T-helper 17 cell (primary cell): Measurements from ENCODE around the gene SEZ6L. TPM values are rescaled to one million over a fixed set of nuclear protein-coding genes. Genes with fewer than 3 reads are reported as not detected.

Experiments used
- ATAC-seq: fragments of 150-1000 bp; cut with Tn5 transposase; 2 replicates; pipeline ENCODE4 v1.10.0; 2021; ENCODE audit warnings: mild to moderate bottlenecking, moderate library complexity
- DNase-seq, 3 donors: peaks; one replicate each; pipeline versions ENCODE4 v3.0.0 to v3.0.0-alpha.2; 2020 to 2021
- H3K9me3 ChIP-seq: one replicate; pipeline ENCODE4 v1.7.0; 2013; ENCODE audit warnings: low read length, mild to moderate bottlenecking; ENCODE audit not compliant: control insufficient read depth, poor library complexity, severe bottlenecking
- H3K27ac Mint-ChIP-seq: one replicate; pipeline ENCODE4 v1.8.0; 2022; ENCODE audit warnings: mild to moderate bottlenecking, moderate library complexity, mixed read lengths
- H3K27me3 Mint-ChIP-seq: one replicate; pipeline ENCODE4 v1.8.0; 2022; ENCODE audit warnings: mixed read lengths
- H3K36me3 Mint-ChIP-seq: one replicate; pipeline ENCODE4 v1.8.0; 2022; ENCODE audit warnings: low read depth, mixed read lengths
- H3K4me1 Mint-ChIP-seq: one replicate; pipeline ENCODE4 v1.8.0; 2022; ENCODE audit warnings: mild to moderate bottlenecking, mixed read lengths
- H3K4me3 Mint-ChIP-seq: one replicate; pipeline ENCODE4 v1.8.0; 2022; ENCODE audit warnings: mild to moderate bottlenecking, moderate library complexity, mixed read lengths
- total RNA-seq, 4 donors: library from RNA in 2 of 4; stranded (reverse) in 2 of 4; gene quantifications; one replicate each; pipeline ENCODE4 v1.2.3 and lab custom pipeline; 2022 to 2026

The SEZ6L gene
- total RNA-seq, 2 donors from 2014 or later, result 0.07 to 0.13 TPM

DNA sequence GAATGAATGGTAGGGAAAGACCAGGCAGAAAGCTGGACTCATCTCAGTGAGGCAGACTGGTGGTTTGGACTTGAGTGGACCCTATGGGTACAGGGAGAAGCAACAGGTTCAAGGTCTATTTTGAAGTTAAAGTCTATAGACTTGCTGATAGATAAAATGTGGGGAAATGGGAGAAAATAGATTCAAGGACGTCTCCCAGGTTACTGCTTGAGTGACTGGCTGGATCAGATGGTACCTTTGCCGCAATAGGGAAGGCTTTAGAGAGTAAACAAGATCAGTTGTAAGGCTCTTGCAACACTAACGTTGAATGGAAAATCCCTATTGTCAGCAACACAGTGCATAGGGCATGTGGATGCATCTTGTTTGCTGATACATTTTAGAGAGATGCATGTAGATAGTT, 27.4 kb downstream of the SEZ6L start:
- no peaks in the 10 kb centered on the region for H3K9me3 ChIP-seq
- Mint-ChIP-seq H3K4me1 (no peaks in the 10 kb centered on the region), H3K36me3 (no peaks in the 10 kb centered on the region), H3K27ac (no peak overlapping the region), H3K4me3 (no peak overlapping the region), H3K27me3 (peaks cover 4% of the 10 kb centered on the region)
- DNase-seq (no peak), ATAC-seq (no peak)

GRCh38 chr22:26197425-26197824, 28.2 kb downstream of the SEZ6L start:
- peaks cover 9% of the 10 kb centered on the region for H3K27me3 Mint-ChIP-seq
- no peak overlapping the region for H3K4me3 Mint-ChIP-seq
- ATAC-seq (no peak), DNase-seq (no peak)
- peaks cover 2% of the 10 kb centered on the region for H3K36me3 Mint-ChIP-seq
- H3K4me1 Mint-ChIP-seq, result no peaks in the 10 kb centered on the region
- H3K27ac Mint-ChIP-seq, result no peak overlapping the region
- H3K9me3 ChIP-seq, result no peaks in the 10 kb centered on the region

GRCh38 chr22:26199665-26200064, 30.4 kb downstream of the SEZ6L start:
- no peak overlapping the region for H3K27ac Mint-ChIP-seq
- H3K4me1 Mint-ChIP-seq, result no peaks in the 10 kb centered on the region
- H3K4me3 Mint-ChIP-seq, result no peak overlapping the region
- ATAC-seq, result no peak
- H3K27me3 Mint-ChIP-seq, result peaks cover 20% of the 10 kb centered on the region
- H3K36me3 Mint-ChIP-seq, result peaks cover 2% of the 10 kb centered on the region
- no peaks in the 10 kb centered on the region for H3K9me3 ChIP-seq
- DNase-seq, result no peak

DNA sequence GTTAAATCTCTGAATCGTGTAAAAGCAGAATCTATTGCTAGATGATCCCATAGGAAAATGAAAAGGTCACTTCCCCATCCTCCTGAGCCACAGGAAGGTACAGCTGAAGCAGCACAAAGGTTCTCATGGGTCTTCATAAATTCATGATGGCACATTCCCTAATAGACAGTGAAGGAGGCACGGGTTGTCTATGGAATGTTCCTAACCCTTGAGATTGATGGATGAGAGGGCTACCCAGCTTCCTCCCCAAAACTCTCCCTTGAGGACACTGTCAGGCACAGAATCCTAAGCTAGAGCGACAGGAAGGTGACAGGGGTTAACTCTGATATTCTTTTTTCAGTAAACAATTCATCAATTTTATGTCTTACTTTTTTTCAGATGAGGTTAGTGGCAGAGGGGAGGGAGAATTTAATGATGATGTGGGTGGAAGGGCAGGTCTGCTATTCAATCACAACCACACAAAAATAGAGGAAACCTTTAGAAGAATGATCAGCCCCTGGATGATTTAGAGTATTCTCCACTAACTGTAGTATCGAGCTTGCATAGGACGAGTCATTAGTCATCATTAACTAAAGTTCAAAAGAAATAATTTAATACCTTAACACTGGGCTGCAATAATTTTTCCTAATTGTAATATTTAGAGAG, 33.1 kb downstream of the SEZ6L start:
- ATAC-seq, result no peak
- Mint-ChIP-seq H3K36me3 (peaks cover 2% of the 10 kb centered on the region), H3K27me3 (peaks cover 16% of the 10 kb centered on the region), H3K27ac (no peak overlapping the region), H3K4me1 (no peaks in the 10 kb centered on the region), H3K4me3 (no peak overlapping the region)
- H3K9me3 ChIP-seq, result no peaks in the 10 kb centered on the region
- DNase-seq, result no peak

GRCh38 chr22:26205494-26205893, 36.2 kb downstream of the SEZ6L start:
- peaks cover 16% of the 10 kb centered on the region for H3K27me3 Mint-ChIP-seq
- H3K27ac Mint-ChIP-seq, result no peak overlapping the region
- no peak overlapping the region for H3K4me3 Mint-ChIP-seq
- H3K36me3 Mint-ChIP-seq, result peaks cover 2% of the 10 kb centered on the region
- H3K4me1 Mint-ChIP-seq, result no peaks in the 10 kb centered on the region
- H3K9me3 ChIP-seq, result no peaks in the 10 kb centered on the region
- DNase-seq (no peak), ATAC-seq (no peak)

DNA sequence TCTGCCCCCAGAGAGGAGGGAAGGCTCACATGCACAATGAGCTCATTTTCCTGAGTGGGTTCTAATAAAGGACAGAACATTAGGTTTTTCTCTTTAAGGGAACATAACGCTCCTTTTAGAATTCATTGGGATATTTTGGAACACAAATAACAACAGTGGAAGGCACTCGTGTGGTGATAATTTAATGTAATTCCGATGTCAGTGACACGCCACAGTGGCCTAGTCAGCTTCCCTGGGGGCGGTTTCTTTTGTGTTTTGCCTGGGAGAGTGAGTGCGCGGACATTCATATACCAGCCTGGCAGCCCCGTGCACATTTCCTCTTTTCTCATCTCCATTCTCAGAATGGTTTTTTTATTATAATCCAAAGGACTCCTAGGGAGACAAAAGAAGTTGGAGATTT, 41.1 kb downstream of the SEZ6L start:
- Mint-ChIP-seq H3K27ac (no peak overlapping the region), H3K4me3 (no peak overlapping the region), H3K27me3 (peaks cover 9% of the 10 kb centered on the region), H3K4me1 (no peaks in the 10 kb centered on the region), H3K36me3 (peaks cover 3% of the 10 kb centered on the region)
- H3K9me3 ChIP-seq, result no peaks in the 10 kb centered on the region
- ATAC-seq (no peak), DNase-seq (no peak)

- no peaks in the 10 kb centered on the region for H3K4me1 Mint-ChIP-seq
- ATAC-seq (no peak), DNase-seq (no peak)
- no peak overlapping the region for H3K27ac Mint-ChIP-seq
- H3K36me3 Mint-ChIP-seq, result peaks cover 3% of the 10 kb centered on the region
- no peak overlapping the region for H3K4me3 Mint-ChIP-seq
- H3K27me3 Mint-ChIP-seq, result peaks cover 24% of the 10 kb centered on the region
- no peaks in the 10 kb centered on the region for H3K9me3 ChIP-seq
Measured at GRCh38 chr22:26213826-26214225, 44.6 kb downstream of the SEZ6L start.

DNA sequence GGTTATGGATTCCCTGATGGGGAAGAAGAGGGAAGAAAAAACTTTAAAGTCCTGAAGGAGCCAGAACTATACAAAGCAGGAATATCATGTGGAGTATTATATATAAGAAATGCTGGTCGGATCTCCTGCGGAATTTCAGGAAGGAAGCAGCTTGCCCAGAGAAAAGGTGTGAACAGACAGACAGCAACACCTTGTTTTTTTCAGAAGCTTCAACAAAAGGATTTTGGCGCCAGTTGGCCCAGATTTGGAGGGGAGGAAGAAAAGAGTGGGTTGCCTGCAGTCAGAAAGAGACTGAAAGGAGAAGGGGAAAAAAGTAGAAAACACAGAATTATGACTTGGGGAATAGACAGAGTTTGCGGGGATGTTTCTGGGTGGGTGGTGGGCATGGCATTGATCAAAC, 45.2 kb downstream of the SEZ6L start:
- H3K4me1 Mint-ChIP-seq, result no peaks in the 10 kb centered on the region
- no peak overlapping the region for H3K27ac Mint-ChIP-seq
- H3K36me3 Mint-ChIP-seq, result peaks cover 3% of the 10 kb centered on the region
- no peak for ATAC-seq
- no peak overlapping the region for H3K4me3 Mint-ChIP-seq
- DNase-seq, result no peak
- no peaks in the 10 kb centered on the region for H3K9me3 ChIP-seq
- H3K27me3 Mint-ChIP-seq, result peaks cover 24% of the 10 kb centered on the region

DNA sequence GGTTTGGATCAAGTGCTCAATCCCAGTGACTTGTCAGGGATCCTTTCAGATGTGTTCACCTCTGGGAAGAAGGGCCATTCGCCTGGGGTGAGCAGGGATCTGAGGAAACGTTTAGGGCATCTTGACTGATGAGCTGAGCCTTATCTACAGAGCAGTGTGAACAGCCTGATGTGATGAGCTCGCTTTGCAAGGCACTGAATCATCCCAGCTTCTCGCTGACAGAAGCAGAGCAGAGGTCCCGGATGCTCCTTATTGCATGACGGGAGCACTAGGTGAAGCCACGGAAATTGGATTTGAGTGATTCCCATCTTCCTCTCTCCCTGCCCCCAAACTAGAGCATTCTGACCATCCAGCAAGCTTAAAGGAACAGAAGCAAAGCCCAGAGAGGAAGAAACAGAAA, 46.5 kb downstream of the SEZ6L start:
- ATAC-seq (no peak), DNase-seq (no peak)
- Mint-ChIP-seq H3K27me3 (peaks cover 24% of the 10 kb centered on the region), H3K27ac (no peak overlapping the region), H3K4me3 (no peak overlapping the region), H3K4me1 (no peaks in the 10 kb centered on the region), H3K36me3 (peaks cover 3% of the 10 kb centered on the region)
- no peaks in the 10 kb centered on the region for H3K9me3 ChIP-seq

DNA sequence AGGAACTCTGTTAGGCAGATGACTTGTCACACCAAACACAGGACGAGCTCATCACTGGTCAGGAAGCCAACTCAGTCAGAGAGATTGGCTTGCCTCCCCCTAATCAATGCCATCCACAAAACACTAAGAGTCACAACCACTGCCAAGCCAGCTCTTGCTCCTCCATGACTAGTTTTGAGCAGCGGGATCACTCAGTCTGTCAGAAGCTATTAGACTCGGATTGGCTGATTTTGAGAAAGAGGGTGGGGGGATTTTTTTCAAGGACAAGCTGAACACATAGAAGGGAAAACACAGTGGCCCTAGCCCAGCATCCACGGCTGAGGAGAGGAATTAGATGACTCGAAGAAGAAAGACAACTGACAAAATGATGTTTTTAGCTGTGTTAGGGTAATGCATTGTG, 55.9 kb downstream of the SEZ6L start:
- Mint-ChIP-seq H3K36me3 (no peaks in the 10 kb centered on the region), H3K27ac (no peak overlapping the region), H3K4me1 (no peaks in the 10 kb centered on the region), H3K27me3 (peaks cover 30% of the 10 kb centered on the region), H3K4me3 (no peak overlapping the region)
- ATAC-seq (no peak), DNase-seq (no peak)
- H3K9me3 ChIP-seq, result no peaks in the 10 kb centered on the region

DNA sequence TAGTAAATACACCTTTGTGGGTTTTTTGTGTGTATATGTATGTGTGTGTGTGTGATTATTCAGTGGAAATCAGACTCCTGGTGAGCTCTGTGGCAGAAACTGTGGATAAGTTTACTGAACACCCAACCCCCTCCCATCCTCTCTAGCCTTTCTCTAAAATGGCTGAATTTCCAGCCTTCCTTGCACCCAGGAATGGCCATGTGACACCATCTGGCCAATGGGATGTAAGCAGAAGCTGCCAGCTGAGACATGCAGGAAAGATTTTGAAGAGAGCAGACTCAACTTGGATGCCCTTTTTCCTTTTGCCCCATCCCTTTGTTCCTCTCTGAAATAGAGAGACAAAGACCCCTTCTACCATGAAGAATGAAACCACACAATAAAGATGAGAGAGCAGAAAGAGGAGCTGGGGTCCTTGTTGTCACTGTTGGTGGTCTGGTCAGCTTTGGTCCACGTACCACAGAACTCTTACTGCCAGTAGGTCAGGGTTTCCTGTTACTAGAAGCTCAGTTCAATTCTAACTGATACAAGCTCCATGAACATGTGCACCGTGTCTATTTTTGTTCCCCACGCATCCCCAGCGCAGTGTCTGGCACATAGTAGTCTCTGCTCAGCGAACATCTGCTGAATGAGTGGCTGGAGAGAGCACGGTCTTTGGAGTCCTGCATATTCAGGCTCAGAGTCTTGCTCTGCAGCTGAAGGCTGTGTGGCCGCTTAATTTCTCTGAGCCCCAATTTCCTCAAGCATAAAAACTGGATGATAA, 57.5 kb downstream of the SEZ6L start:
- no peaks in the 10 kb centered on the region for H3K4me1 Mint-ChIP-seq
- H3K9me3 ChIP-seq, result no peaks in the 10 kb centered on the region

GRCh38 chr22:26229910-26230309, 60.6 kb downstream of the SEZ6L start:
- H3K36me3 Mint-ChIP-seq, result no peaks in the 10 kb centered on the region
- H3K4me1 Mint-ChIP-seq, result no peaks in the 10 kb centered on the region
- no peak overlapping the region for H3K4me3 Mint-ChIP-seq
- H3K9me3 ChIP-seq, result no peaks in the 10 kb centered on the region
- DNase-seq, result no peak
- H3K27ac Mint-ChIP-seq, result no peak overlapping the region
- ATAC-seq, result no peak
- H3K27me3 Mint-ChIP-seq, result peaks cover 50% of the 10 kb centered on the region

More for the DNA sequence above, 57.5 kb downstream of the SEZ6L start:
- DNase-seq (no peak), ATAC-seq (no peak)
- Mint-ChIP-seq H3K36me3 (no peaks in the 10 kb centered on the region), H3K27ac (no peak overlapping the region), H3K4me3 (no peak overlapping the region), H3K27me3 (peaks cover 31% of the 10 kb centered on the region)

DNA sequence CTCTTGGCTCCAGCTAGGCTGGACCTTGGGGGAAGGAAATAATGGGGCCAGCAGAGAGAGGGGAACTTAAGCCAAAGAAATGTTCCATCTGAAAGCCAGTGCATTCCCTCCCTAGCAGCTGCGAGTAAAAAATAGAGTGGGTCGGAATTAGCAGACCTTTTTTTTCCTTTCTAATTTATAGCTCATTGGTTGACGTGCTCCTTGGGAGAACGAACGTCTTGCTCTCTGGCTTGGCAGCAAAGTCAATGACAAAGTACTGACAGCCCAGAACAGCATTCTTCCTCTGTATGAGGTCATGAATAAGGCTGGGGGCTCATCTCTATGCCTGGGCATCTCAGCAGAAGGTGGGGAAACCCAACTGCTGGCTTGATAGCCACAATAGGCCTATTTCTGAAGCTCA, 65.0 kb downstream of the SEZ6L start:
- H3K9me3 ChIP-seq, result no peaks in the 10 kb centered on the region
- Mint-ChIP-seq H3K27ac (no peak overlapping the region), H3K27me3 (peaks cover 67% of the 10 kb centered on the region), H3K36me3 (no peaks in the 10 kb centered on the region), H3K4me3 (no peak overlapping the region), H3K4me1 (peaks cover 2% of the 10 kb centered on the region)
- no peak for DNase-seq
- ATAC-seq, result no peak
